GM23338 (cell line): ENCODE measurements around the gene CAMTA1. TPM values are rescaled to one million over a fixed set of nuclear protein-coding genes. Genes with fewer than 3 reads are reported as not detected.

Experiments
- ATAC-seq: fragments of 200-7000 bp; cut with Tn5 transposase; 3 replicates; pipeline ENCODE4 v1.9.1; 2020
- DNase-seq: peaks from one replicate; pipeline ENCODE4 v3.0.0-alpha.2; 2015; ENCODE audit warnings: low spot score
- H2AFZ ChIP-seq: fragments of 200-600 bp; sonication (generic); 2 replicates; pipeline ENCODE4 v1.8.0; 2016; ENCODE audit warnings: antibody characterized with exemption, mild to moderate bottlenecking, moderate library complexity
- H3F3A ChIP-seq: fragments of 200-600 bp; sonication (generic); replicated peaks from 2 replicates; pipeline ENCODE4 v1.8.0; 2017; ENCODE audit warnings: antibody characterized with exemption, mixed run types, low read depth
- H3K27ac ChIP-seq: fragments of 200-600 bp; sonication (generic); 2 replicates; pipeline ENCODE4 v1.6.1; 2016; ENCODE audit warnings: low read depth
- H3K27me3 ChIP-seq: fragments of 200-600 bp; sonication (generic); 2 replicates; pipeline ENCODE4 v1.8.0; 2016; ENCODE audit warnings: mild to moderate bottlenecking, mixed run types, moderate library complexity; ENCODE audit not compliant: insufficient read depth
- H3K36me3 ChIP-seq: fragments of 200-600 bp; sonication (generic); 2 replicates; pipeline ENCODE4 v1.8.0; 2016; ENCODE audit warnings: mild to moderate bottlenecking; ENCODE audit not compliant: insufficient read depth
- H3K4me1 ChIP-seq: fragments of 200-600 bp; sonication (generic); 2 replicates; pipeline ENCODE4 v1.8.0; 2016; ENCODE audit warnings: mild to moderate bottlenecking, moderate library complexity; ENCODE audit not compliant: insufficient read depth
- H3K4me2 ChIP-seq: fragments of 200-600 bp; sonication (generic); 2 replicates; pipeline ENCODE4 v1.7.1; 2017; ENCODE audit warnings: mixed run types
- H3K4me3 ChIP-seq: fragments of 200-600 bp; sonication (generic); 2 replicates; pipeline ENCODE4 v1.6.1; 2016; ENCODE audit warnings: mixed run types
- H3K79me2 ChIP-seq: fragments of 200-600 bp; sonication (generic); replicated peaks from 2 replicates; pipeline ENCODE4 v1.8.0; 2017; ENCODE audit warnings: mild to moderate bottlenecking; ENCODE audit not compliant: insufficient read depth
- H3K9me2 ChIP-seq: fragments of 200-600 bp; sonication (generic); 2 replicates; pipeline ENCODE4 v1.8.0; 2017; ENCODE audit not compliant: insufficient read depth
- H4K20me1 ChIP-seq: fragments of 200-600 bp; sonication (generic); replicated peaks from 2 replicates; pipeline ENCODE4 v1.8.0; 2017; ENCODE audit warnings: mild to moderate bottlenecking; ENCODE audit not compliant: insufficient read depth
- H3K27ac Mint-ChIP-seq: 2 replicates; pipeline ENCODE4 v1.8.0; 2020; ENCODE audit warnings: inconsistent platforms, mild to moderate bottlenecking, moderate library complexity, mixed read lengths
- H3K27me3 Mint-ChIP-seq: 3 replicates; pipeline ENCODE4 v1.8.0; 2022; ENCODE audit warnings: low read depth, mild to moderate bottlenecking, moderate library complexity, mixed read lengths, inconsistent platforms; ENCODE audit not compliant: insufficient read depth, poor library complexity
- H3K36me3 Mint-ChIP-seq: 3 replicates; pipeline ENCODE4 v1.8.0; 2021; ENCODE audit warnings: low read depth, mild to moderate bottlenecking, inconsistent platforms, moderate library complexity, mixed read lengths
- H3K4me1 Mint-ChIP-seq: 3 replicates; pipeline ENCODE4 v1.8.0; 2020; ENCODE audit warnings: mild to moderate bottlenecking, inconsistent platforms, mixed read lengths
- H3K4me3 Mint-ChIP-seq: 3 replicates; pipeline ENCODE4 v1.8.0; 2021; ENCODE audit warnings: moderate library complexity, mild to moderate bottlenecking, inconsistent platforms, mixed read lengths
- H3K9me3 Mint-ChIP-seq: 3 replicates; pipeline ENCODE4 v1.8.0; 2020; ENCODE audit warnings: moderate library complexity, mild to moderate bottlenecking, inconsistent platforms, mixed read lengths
- CREB1 ChIP-seq: fragments of 250-450 bp; sonication (Bioruptor Pico); IDR thresholded peaks from 2 replicates; pipeline ENCODE4 v1.5.0; 2020; ENCODE audit warnings: low read depth, mild to moderate bottlenecking, moderate library complexity
- EZH2 ChIP-seq: fragments of 200-600 bp; sonication (generic); IDR thresholded peaks from one replicate; pipeline ENCODE4 v1.8.0; 2017; ENCODE audit warnings: antibody characterized with exemption, mild to moderate bottlenecking, low read depth; ENCODE audit not compliant: unreplicated experiment
- EZH2phosphoT487 ChIP-seq: fragments of 200-600 bp; sonication (generic); IDR thresholded peaks from one replicate; pipeline ENCODE4 v1.8.1; 2018; ENCODE audit warnings: antibody characterized with exemption; ENCODE audit not compliant: unreplicated experiment
- JUNB ChIP-seq: IDR thresholded peaks from one replicate; pipeline ENCODE4 v1.6.1; 2016; ENCODE audit warnings: antibody characterized with exemption; ENCODE audit not compliant: unreplicated experiment
- REST ChIP-seq: IDR thresholded peaks from one replicate; pipeline ENCODE4 v1.6.1; 2018; ENCODE audit warnings: antibody characterized with exemption; ENCODE audit not compliant: unreplicated experiment
- ZNF462 ChIP-seq: fragments of 250-450 bp; sonication (Bioruptor Pico); IDR thresholded peaks from 2 replicates; pipeline ENCODE4 v1.5.0; 2020; ENCODE audit warnings: mild to moderate bottlenecking, moderate library complexity
- polyA plus RNA-seq: library from polyadenylated mRNA; unstranded; fragments of >200 nt; fragmentation: Nextera tagmentation; extraction: Ambion mirVana; gene quantifications from 2 replicates; pipeline ENCODE4 v1.2.1, GENCODE V29; 2016
- total RNA-seq: library from RNA; depleted of rRNA; stranded (reverse); fragments of >200 nt; shearing (Covaris generic); gene quantifications from 2 replicates; pipeline ENCODE4 v1.2.3, GENCODE V29; 2014

The CAMTA1 gene
- total and polyA plus RNA-seq, 2 experiments from 2014 or later = 115 to 519 TPM

DNA sequence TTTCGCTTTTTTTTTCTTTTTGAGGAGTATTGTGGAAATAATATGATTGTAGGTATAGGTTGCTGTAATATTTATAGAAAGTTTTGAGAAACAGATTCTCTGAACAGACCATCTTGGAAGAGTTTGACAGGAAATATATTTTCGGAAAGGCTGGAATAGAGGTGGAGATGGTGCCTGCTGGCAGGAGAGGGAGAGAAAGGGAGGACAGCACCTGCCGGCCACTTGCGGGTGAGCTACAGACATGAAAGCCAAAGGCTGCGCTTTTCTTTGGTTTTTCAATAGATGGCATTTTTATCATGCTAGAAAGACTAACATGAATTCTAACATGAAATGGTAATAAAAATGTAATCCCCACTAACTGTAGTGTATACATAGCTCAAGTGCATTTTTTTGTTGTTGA lies 82.1 kb downstream of the CAMTA1 start:
- H3K4me1 Mint-ChIP-seq = peaks cover 56% of the 10 kb centered on the region
- Histone ChIP-seq H3K4me2 (peak overlapping the region; percentile 14), H2AFZ (no peak overlapping the region), H3K36me3 (no peaks in the 10 kb centered on the region), H3K4me3 (no peak overlapping the region), H3K27ac (peak overlapping the region; percentile 61; the same call in 1 of the 2 replicates), H4K20me1 (0 out of 2 replicates have a peak, but pooled peaks cover 5% of the 10 kb centered on the region), H3F3A (no peaks in the 10 kb centered on the region), H3K79me2 (peaks cover 57% of the 10 kb centered on the region), H3K4me1 (peaks cover 51% of the 10 kb centered on the region), H3K9me2 (no peaks in the 10 kb centered on the region), H3K27me3 (no peaks in the 10 kb centered on the region)
- no peak for DNase-seq
- H3K27ac Mint-ChIP-seq = peak overlapping the region; percentile 19; the same call in 1 of the 2 replicates
- H3K27me3 Mint-ChIP-seq = no peaks in the 10 kb centered on the region
- TF ChIP-seq CREB1 (CRISPR knock-in tag) = no peak
- TF ChIP-seq EZH2 = no peak
- TF ChIP-seq ZNF462 (CRISPR knock-in tag) = no peak
- TF ChIP-seq JUNB = no peak
- no peak for TF ChIP-seq EZH2phosphoT487
- no peak for TF ChIP-seq REST
- H3K9me3 Mint-ChIP-seq = no peaks in the 10 kb centered on the region
- ATAC-seq = peak; percentile 32; the same call in 2 of the 3 replicates
- H3K36me3 Mint-ChIP-seq = no peaks in the 10 kb centered on the region
- no peak overlapping the region; the same call in 2 of the 3 replicates for H3K4me3 Mint-ChIP-seq
